Type B pancreatic cell (in vitro differentiated cells): ENCODE data around the gene FHAD1. TPM values are rescaled to one million over a fixed set of nuclear protein-coding genes. Genes with fewer than 3 reads are reported as not detected.

Experiments used
- DNase-seq: peaks from one replicate; pipeline ENCODE4 v3.0.0; 2021; ENCODE audit warnings: mixed read lengths; ENCODE audit not compliant: unreplicated experiment; ENCODE audit errors: extremely low spot score
- H3K27ac Mint-ChIP-seq: 2 replicates; pipeline ENCODE4 v1.8.0; 2021; ENCODE audit warnings: mild to moderate bottlenecking, mixed read lengths
- H3K27me3 Mint-ChIP-seq: 2 replicates; pipeline ENCODE4 v1.8.0; 2021; ENCODE audit warnings: mixed read lengths
- H3K36me3 Mint-ChIP-seq: 2 replicates; pipeline ENCODE4 v1.8.0; 2021; ENCODE audit warnings: mixed read lengths
- H3K4me1 Mint-ChIP-seq: one replicate; pipeline ENCODE4 v1.8.0; 2021; ENCODE audit warnings: mixed read lengths; ENCODE audit not compliant: unreplicated experiment
- H3K4me3 Mint-ChIP-seq: 2 replicates; pipeline ENCODE4 v1.8.0; 2021; ENCODE audit warnings: mild to moderate bottlenecking, mixed read lengths
- H3K9me3 Mint-ChIP-seq: 2 replicates; pipeline ENCODE4 v1.8.0; 2021; ENCODE audit warnings: mixed read lengths
- CTCF ChIP-seq: fragments of 200-600 bp; sonication (generic); conservative IDR thresholded peaks from 2 replicates; pipeline ENCODE4 v1.5.0; 2021; ENCODE audit warnings: antibody characterized with exemption, mild to moderate bottlenecking
- total RNA-seq: library from RNA; stranded (reverse); gene quantifications from 2 replicates; pipeline ENCODE4 v1.2.1, GENCODE V29; 2021; ENCODE audit warnings: low replicate concordance

FHAD1 gene
- total RNA-seq, 1 donor from 2014 or later: 3.8 TPM

GRCh38 chr1:15311122-15311822, 64.2 kb downstream of the FHAD1 start:
- Mint-ChIP-seq H3K27ac (no peak overlapping the region), H3K9me3 (no peaks in the 10 kb centered on the region), H3K4me1 (no peaks in the 10 kb centered on the region), H3K36me3 (no peaks in the 10 kb centered on the region), H3K4me3 (no peak overlapping the region), H3K27me3 (peaks cover 3% of the 10 kb centered on the region)
- no peak for TF ChIP-seq CTCF
- no peak for DNase-seq

- Mint-ChIP-seq H3K36me3 (no peaks in the 10 kb centered on the region), H3K4me1 (no peaks in the 10 kb centered on the region), H3K9me3 (no peaks in the 10 kb centered on the region), H3K27me3 (peaks cover 3% of the 10 kb centered on the region), H3K27ac (no peak overlapping the region), H3K4me3 (no peak overlapping the region)
- TF ChIP-seq CTCF: no peak
- no peak for DNase-seq
These were observed 64.9 kb downstream of the FHAD1 start for GRCh38 chr1:15311880-15312279.

- TF ChIP-seq CTCF: no peak
- Mint-ChIP-seq H3K9me3 (no peaks in the 10 kb centered on the region), H3K36me3 (no peaks in the 10 kb centered on the region), H3K27me3 (peaks cover 3% of the 10 kb centered on the region), H3K27ac (no peak overlapping the region), H3K4me3 (no peak overlapping the region), H3K4me1 (no peaks in the 10 kb centered on the region)
- DNase-seq: no peak
These were observed 65.8 kb downstream of the FHAD1 start for GRCh38 chr1:15312626-15313411.

DNA sequence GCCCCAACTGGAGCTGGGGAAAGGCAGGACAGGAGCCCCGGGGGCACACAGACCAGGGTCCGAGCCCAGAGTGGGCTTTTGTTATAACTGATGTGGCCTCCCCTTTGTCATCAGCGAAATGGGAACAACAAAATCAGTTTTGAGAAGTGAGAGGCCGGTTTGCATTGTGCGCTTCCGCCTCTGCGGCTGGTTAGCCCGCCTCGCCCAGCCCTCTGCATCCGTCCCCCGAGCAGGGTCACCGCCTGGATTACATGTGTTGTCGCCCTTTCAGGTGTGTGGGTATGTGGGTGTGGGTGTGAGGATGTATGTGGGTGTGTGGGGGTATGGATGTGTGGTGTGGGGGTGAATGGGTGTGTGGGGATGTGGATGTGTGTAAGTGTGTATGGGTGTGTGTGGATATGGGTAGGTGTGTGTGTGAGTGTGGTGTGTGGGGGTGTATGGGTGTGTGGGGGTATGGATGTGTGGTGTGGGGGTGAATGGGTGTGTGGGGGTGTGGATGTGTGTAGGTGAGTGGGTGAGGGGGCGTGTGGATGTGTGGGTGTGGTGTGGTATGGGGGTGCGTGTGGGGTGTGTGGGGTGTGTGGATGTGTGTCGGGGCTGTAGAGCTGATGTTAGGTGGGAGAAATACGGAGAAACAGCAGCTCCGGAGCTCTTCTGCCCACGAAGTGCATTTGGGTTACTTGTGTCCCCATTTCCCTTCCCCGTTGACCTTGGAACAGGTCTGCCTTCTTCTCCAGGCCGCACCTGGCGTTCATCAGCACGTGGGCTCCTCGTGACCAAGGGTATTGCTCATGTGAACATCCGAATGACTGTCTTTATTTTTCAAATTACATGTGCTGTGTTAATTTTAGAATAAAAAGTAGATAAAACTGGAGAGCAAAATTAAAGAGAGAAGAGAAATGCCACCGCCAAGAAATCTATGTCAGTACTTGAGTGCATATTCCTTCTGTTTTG, 67.6 kb downstream of the FHAD1 start:
- TF ChIP-seq CTCF: no peak
- no peak for DNase-seq
- no peak overlapping the region for H3K27ac Mint-ChIP-seq
- no peak overlapping the region for H3K4me3 Mint-ChIP-seq
- H3K36me3 Mint-ChIP-seq: no peaks in the 10 kb centered on the region
- H3K27me3 Mint-ChIP-seq: no peaks in the 10 kb centered on the region
- H3K9me3 Mint-ChIP-seq: no peaks in the 10 kb centered on the region
- H3K4me1 Mint-ChIP-seq: no peaks in the 10 kb centered on the region

DNA sequence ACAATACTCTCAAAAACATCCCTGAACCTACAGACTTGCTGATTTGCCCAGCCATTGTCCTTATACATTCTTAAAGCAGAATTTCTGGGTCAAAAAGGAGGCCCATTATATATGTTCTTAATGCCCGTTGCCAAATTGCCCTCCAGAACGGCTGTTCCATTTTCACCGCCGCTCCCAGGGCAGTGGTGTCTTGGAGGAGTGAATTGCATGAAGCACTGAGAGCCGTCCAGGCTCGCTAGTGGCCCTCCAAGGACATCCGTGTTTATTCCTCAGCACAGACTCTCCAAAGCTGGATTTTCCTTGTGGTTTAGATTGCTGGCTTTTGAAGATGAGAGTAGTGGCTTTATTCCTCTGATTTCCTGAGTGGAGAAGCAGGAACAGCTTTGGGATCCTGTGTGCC, 68.8 kb downstream of the FHAD1 start:
- H3K36me3 Mint-ChIP-seq: no peaks in the 10 kb centered on the region
- no peaks in the 10 kb centered on the region for H3K4me1 Mint-ChIP-seq

More for the DNA sequence above, 68.8 kb downstream of the FHAD1 start:
- no peak for TF ChIP-seq CTCF
- Mint-ChIP-seq H3K27me3 (no peaks in the 10 kb centered on the region), H3K9me3 (peaks cover 8% of the 10 kb centered on the region), H3K27ac (no peak overlapping the region), H3K4me3 (no peak overlapping the region)
- no peak for DNase-seq
